Keratinocyte (primary cell): ENCODE measurements around the gene MAST2. TPM values are rescaled to one million over a fixed set of nuclear protein-coding genes. Genes with fewer than 3 reads are reported as not detected.

Source experiments
- DNase-seq: peaks from one replicate; pipeline ENCODE4 v3.0.0-alpha.2; 2011; ENCODE audit warnings: low read depth, missing footprints, low spot score
- FAIRE-seq: peaks from 2 replicates; lab custom pipeline; 2011; peaks lifted over from hg19 to GRCh38; lab: Jason Lieb, UNC
- H2AFZ ChIP-seq: 2 replicates; pipeline ENCODE4 v1.6.0; 2012; ENCODE audit warnings: low read length, control low read depth, inconsistent platforms; ENCODE audit not compliant: control insufficient read depth
- H3K27ac ChIP-seq: 2 replicates; pipeline ENCODE4 v1.5.1; 2011; ENCODE audit warnings: low read length; ENCODE audit not compliant: control insufficient read depth, insufficient read depth
- H3K27me3 ChIP-seq: 3 replicates; pipeline ENCODE4 v1.6.0; 2011; ENCODE audit warnings: low read length; ENCODE audit not compliant: control insufficient read depth, insufficient read depth; ENCODE audit errors: extremely low read depth
- H3K36me3 ChIP-seq, 2 experiments: 2 replicates in 1 of 2; 3 replicates in 1 of 2; pipeline ENCODE4 v1.5.1; 2011; ENCODE audit warnings: low read length in 2 of 2, mild to moderate bottlenecking in 1 of 2; ENCODE audit not compliant: control insufficient read depth in 2 of 2, insufficient read depth in 2 of 2; ENCODE audit errors: extremely low read depth in 1 of 2
- H3K4me1 ChIP-seq: 3 replicates; pipeline ENCODE4 v1.5.1; 2011; ENCODE audit warnings: low read length; ENCODE audit not compliant: control insufficient read depth, insufficient read depth; ENCODE audit errors: extremely low read depth
- H3K4me2 ChIP-seq: 3 replicates; pipeline ENCODE4 v1.6.0; 2011; ENCODE audit warnings: low read depth, low read length; ENCODE audit not compliant: control insufficient read depth, insufficient read depth; ENCODE audit errors: extremely low read depth
- H3K4me3 ChIP-seq, 3 experiments: fragments of 200-600 bp in 1 of 3; sonication (generic) in 1 of 3; 2 replicates in 2 of 3; 3 replicates in 1 of 3; pipeline ENCODE4 v1.5.1; 2011 to 2016; ENCODE audit warnings: low read length in 3 of 3, mild to moderate bottlenecking in 3 of 3, control low read depth in 2 of 3, inconsistent platforms in 1 of 3, low read depth in 1 of 3, mixed read lengths in 1 of 3, mixed run types in 1 of 3, moderate library complexity in 1 of 3; ENCODE audit not compliant: control insufficient read depth in 2 of 3, insufficient read depth in 2 of 3; ENCODE audit errors: extremely low read depth in 1 of 3
- H3K79me2 ChIP-seq: 2 replicates; pipeline ENCODE4 v1.6.0; 2012; ENCODE audit warnings: low read length; ENCODE audit not compliant: control insufficient read depth, insufficient read depth
- H3K9ac ChIP-seq: 3 replicates; pipeline ENCODE4 v1.6.0; 2011; ENCODE audit warnings: low read length; ENCODE audit not compliant: control insufficient read depth, insufficient read depth; ENCODE audit errors: extremely low read depth
- H3K9me1 ChIP-seq: 3 replicates; pipeline ENCODE4 v1.6.0; 2011; ENCODE audit warnings: low read length; ENCODE audit not compliant: control insufficient read depth, insufficient read depth; ENCODE audit errors: extremely low read depth
- H3K9me3 ChIP-seq: 2 replicates; pipeline ENCODE4 v1.5.1; 2012; ENCODE audit warnings: low read depth, low read length; ENCODE audit not compliant: control insufficient read depth
- H4K20me1 ChIP-seq: 3 replicates; pipeline ENCODE4 v1.6.0; 2011; ENCODE audit warnings: low read length; ENCODE audit not compliant: control insufficient read depth, insufficient read depth; ENCODE audit errors: extremely low read depth
- EZH2 ChIP-seq: IDR thresholded peaks from one replicate; pipeline ENCODE4 v1.6.1; 2012; ENCODE audit warnings: inconsistent platforms, mild to moderate bottlenecking, low read length, moderate library complexity
- dilution Hi-C: fragments of 300-500 bp; cut with MboI; formaldehyde crosslinking; loops from one replicate; pipeline ENCODE4 v1.7.0; 2020; ENCODE audit warnings: low sequenced_read_pairs; ENCODE audit not compliant: extremely low pct_ligation_motif_present
- polyA plus RNA-seq, 5 experiments: library from polyadenylated mRNA; depleted of rRNA in 3 of 5; stranded (reverse) in 3 of 5; stranded (forward) in 1 of 5; unstranded in 1 of 5; fragments of >200 nt; gene quantifications; 1 replicate in 1 of 5; 2 replicates in 3 of 5; 3 replicates in 1 of 5; pipeline versions ENCODE4 v1.2.1 to v1.2.3, GENCODE V29; 2011 to 2012; ENCODE audit warnings: missing spikeins in 2 of 5, low read depth in 1 of 5, low replicate concordance in 1 of 5
- TF ChIP-seq, protein P1 (sequence below), 3 experiments: IDR thresholded peaks in 1 of 3; conservative IDR thresholded peaks in 1 of 3; optimal IDR thresholded peaks in 1 of 3; 2 replicates in 2 of 3; 3 replicates in 1 of 3; pipeline versions ENCODE3 to v1.5.1; 2011; ENCODE audit warnings: low read length in 3 of 3, mild to moderate bottlenecking in 3 of 3, moderate library complexity in 2 of 3, control low read depth in 1 of 3, inconsistent platforms in 1 of 3; ENCODE audit not compliant: insufficient read depth in 2 of 3; ENCODE audit errors: extremely low read depth in 1 of 3

Gene MAST2
- polyA plus RNA-seq, 1 donor (not counting 4 experiments of a cell fraction or from before 2014, with no cell fraction given): 12.2 TPM

- dilution Hi-C loops: no loop called here
- Histone ChIP-seq H3K79me2 (no peaks in the 10 kb centered on the region), H3K27ac (no peak overlapping the region), H3K4me1 (peaks cover 10% of the 10 kb centered on the region), H3K27me3 (no peaks in the 10 kb centered on the region), H3K9me3 (no peaks in the 10 kb centered on the region), H3K4me2 (no peak overlapping the region), H2AFZ (no peak overlapping the region), H3K36me3 (no peaks in the 10 kb centered on the region), H3K4me3 (no peak overlapping the region), H3K9me1 (no peaks in the 10 kb centered on the region), H3K9ac (no peak overlapping the region), H4K20me1 (no peaks in the 10 kb centered on the region)
- TF ChIP-seq, protein P1, sequence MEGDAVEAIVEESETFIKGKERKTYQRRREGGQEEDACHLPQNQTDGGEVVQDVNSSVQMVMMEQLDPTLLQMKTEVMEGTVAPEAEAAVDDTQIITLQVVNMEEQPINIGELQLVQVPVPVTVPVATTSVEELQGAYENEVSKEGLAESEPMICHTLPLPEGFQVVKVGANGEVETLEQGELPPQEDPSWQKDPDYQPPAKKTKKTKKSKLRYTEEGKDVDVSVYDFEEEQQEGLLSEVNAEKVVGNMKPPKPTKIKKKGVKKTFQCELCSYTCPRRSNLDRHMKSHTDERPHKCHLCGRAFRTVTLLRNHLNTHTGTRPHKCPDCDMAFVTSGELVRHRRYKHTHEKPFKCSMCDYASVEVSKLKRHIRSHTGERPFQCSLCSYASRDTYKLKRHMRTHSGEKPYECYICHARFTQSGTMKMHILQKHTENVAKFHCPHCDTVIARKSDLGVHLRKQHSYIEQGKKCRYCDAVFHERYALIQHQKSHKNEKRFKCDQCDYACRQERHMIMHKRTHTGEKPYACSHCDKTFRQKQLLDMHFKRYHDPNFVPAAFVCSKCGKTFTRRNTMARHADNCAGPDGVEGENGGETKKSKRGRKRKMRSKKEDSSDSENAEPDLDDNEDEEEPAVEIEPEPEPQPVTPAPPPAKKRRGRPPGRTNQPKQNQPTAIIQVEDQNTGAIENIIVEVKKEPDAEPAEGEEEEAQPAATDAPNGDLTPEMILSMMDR (optimal IDR thresholded peaks at IDR 0.05 in 1 of 3, IDR thresholded peaks at IDR 0.05 in 1 of 3, conservative IDR thresholded peaks at IDR 0.05 in 1 of 3; ENCODE audit: extremely low read depth in 1 of 3, insufficient read depth in 2 of 3, low read length in 3 of 3): no peak
- no peak for TF ChIP-seq EZH2
- FAIRE-seq: no peak
- DNase-seq: no peak
Measured at GRCh38 chr1:45979074-45979777, 175.8 kb downstream of the MAST2 start.

GRCh38 chr1:45979778-45980176, 176.4 kb downstream of the MAST2 start:
- H4K20me1 ChIP-seq: no peaks in the 10 kb centered on the region
- no peaks in the 10 kb centered on the region for H3K9me1 ChIP-seq
- TF ChIP-seq, protein P1 (optimal IDR thresholded peaks at IDR 0.05 in 1 of 3, IDR thresholded peaks at IDR 0.05 in 1 of 3, conservative IDR thresholded peaks at IDR 0.05 in 1 of 3; ENCODE audit: extremely low read depth in 1 of 3, insufficient read depth in 2 of 3, low read length in 3 of 3): no peak
- no peak for TF ChIP-seq EZH2
- H3K9me3 ChIP-seq: no peaks in the 10 kb centered on the region
- no peak overlapping the region for H3K27ac ChIP-seq
- no peak for FAIRE-seq
- H3K4me3 ChIP-seq: no peak overlapping the region
- no peaks in the 10 kb centered on the region for H3K36me3 ChIP-seq
- dilution Hi-C loops: no loop called here
- H3K79me2 ChIP-seq: no peaks in the 10 kb centered on the region
- H3K4me2 ChIP-seq: no peak overlapping the region
- no peak overlapping the region for H3K9ac ChIP-seq
- peaks cover 6% of the 10 kb centered on the region for H3K4me1 ChIP-seq
- no peak for DNase-seq
- no peak overlapping the region for H2AFZ ChIP-seq
- H3K27me3 ChIP-seq: no peaks in the 10 kb centered on the region
